MCF 10A (cell line): ENCODE results near the gene KREMEN2. TPM values are rescaled to one million over a fixed set of nuclear protein-coding genes. Genes with fewer than 3 reads are reported as not detected.

Source experiments
- BruUV-seq: library from RNA; stranded (reverse); fragments of 400-500 nt; replicated peaks from 2 replicates; lab custom pipeline; 2021; lab: Mats Ljungman, UMichigan
- CTCF ChIA-PET: fragments of 300-600 bp; sonication (Branson Sonifier 250); formaldehyde crosslinking; extraction: SDS; loops from one replicate; lab custom pipeline; 2021; ENCODE audit warnings: antibody characterized with exemption, inconsistent platforms; lab: Yijun Ruan, JAX
- POLR2A ChIA-PET: fragments of 300-600, 350-650 bp; sonication (Branson Sonifier 250); formaldehyde crosslinking; extraction: SDS; loops from one replicate; lab custom pipeline; 2020; ENCODE audit warnings: antibody characterized with exemption, inconsistent platforms; lab: Yijun Ruan, JAX
- DNase-seq: peaks from one replicate; pipeline ENCODE4 v3.0.0-alpha.2; 2018; ENCODE audit not compliant: unreplicated experiment
- H3K27ac Mint-ChIP-seq: one replicate; pipeline ENCODE4 v1.8.0; 2022; ENCODE audit warnings: mild to moderate bottlenecking, low read depth, mixed read lengths; ENCODE audit not compliant: unreplicated experiment
- H3K27me3 Mint-ChIP-seq: one replicate; pipeline ENCODE4 v1.8.0; 2022; ENCODE audit warnings: mixed read lengths; ENCODE audit not compliant: insufficient read depth, unreplicated experiment
- H3K36me3 Mint-ChIP-seq: one replicate; pipeline ENCODE4 v1.8.0; 2022; ENCODE audit warnings: mild to moderate bottlenecking, moderate library complexity, mixed read lengths; ENCODE audit not compliant: insufficient read depth, unreplicated experiment
- H3K4me1 Mint-ChIP-seq: one replicate; pipeline ENCODE4 v1.8.0; 2022; ENCODE audit warnings: mixed read lengths; ENCODE audit not compliant: insufficient read depth, unreplicated experiment
- H3K4me3 Mint-ChIP-seq: one replicate; pipeline ENCODE4 v1.8.0; 2022; ENCODE audit warnings: mild to moderate bottlenecking, moderate library complexity, mixed read lengths; ENCODE audit not compliant: unreplicated experiment
- H3K9me3 Mint-ChIP-seq: one replicate; pipeline ENCODE4 v1.8.0; 2022; ENCODE audit warnings: mixed read lengths; ENCODE audit not compliant: unreplicated experiment
- CTCF ChIP-seq: fragments of 200-600 bp; IDR thresholded peaks from one replicate; pipeline ENCODE4 v1.8.0; 2022; ENCODE audit warnings: antibody characterized with exemption, mild to moderate bottlenecking; ENCODE audit not compliant: unreplicated experiment
- intact Hi-C: fragments of 100-400 bp; cut with micrococcal nuclease; formaldehyde crosslinking; loops from 2 replicates; pipeline ENCODE4 v1.14.1; 2022
- total RNA-seq: library from RNA; stranded (reverse); gene quantifications from 2 replicates; pipeline ENCODE4 v1.2.3, GENCODE V29; 2022

Gene KREMEN2
- total RNA-seq, 1 experiment from 2014 or later, result 0.42 TPM

DNA sequence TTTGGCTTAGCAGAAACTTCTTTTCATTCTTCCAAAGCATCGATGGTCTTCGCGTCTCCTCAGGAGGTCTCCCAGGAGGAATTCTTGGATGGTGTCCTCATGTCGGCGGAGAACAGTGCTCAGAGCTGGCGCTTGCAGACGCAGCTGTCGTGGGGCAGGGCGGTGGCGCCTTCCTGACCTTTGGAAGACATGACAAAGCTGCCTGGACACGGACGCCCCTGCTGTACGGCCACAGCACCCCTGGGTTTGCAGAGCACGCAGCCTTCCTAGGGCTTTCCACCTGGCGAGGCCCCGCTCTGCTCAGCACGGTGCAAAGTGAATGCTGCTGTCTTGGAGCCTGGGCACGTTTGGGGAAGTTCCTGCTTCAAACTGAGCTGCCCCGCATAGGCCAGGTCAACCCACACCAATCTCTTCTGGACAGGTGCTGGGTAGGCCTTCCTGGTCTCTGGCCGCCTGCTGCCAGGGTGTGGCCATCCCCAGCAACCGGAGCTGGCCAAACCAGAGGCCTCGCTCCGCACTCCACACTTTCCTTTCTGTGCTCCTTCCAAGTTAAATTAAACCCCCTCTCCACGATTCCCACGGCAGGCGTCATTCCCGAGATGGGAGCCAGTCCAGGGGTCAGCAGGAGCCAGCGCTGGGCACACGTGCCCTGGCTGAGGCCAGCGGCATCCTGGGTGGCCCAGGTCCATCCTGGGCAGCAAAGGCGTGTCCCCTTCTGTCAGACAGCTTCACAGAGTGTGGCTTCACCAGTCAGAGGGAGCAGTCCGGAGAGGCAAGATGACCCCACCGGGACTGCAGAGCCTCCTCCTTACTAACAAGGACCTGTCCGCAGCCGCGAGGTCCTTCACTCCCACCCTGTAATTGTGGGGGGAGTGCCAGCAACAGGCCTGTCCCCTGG is 15.0 kb upstream of the KREMEN2 start:
- no peak for TF ChIP-seq CTCF
- Mint-ChIP-seq H3K4me3 (no peak overlapping the region), H3K4me1 (peaks cover 4% of the 10 kb centered on the region), H3K27me3 (no peaks in the 10 kb centered on the region), H3K36me3 (peaks cover 17% of the 10 kb centered on the region), H3K27ac (no peak overlapping the region), H3K9me3 (no peaks in the 10 kb centered on the region)
- DNase-seq, result no peak
- intact Hi-C loops, result no loop called here
- TSS peak; percentile 68 for BruUV-seq
- ChIA-PET POLR2A (no interaction called here), CTCF (interaction anchor here (0.6 to 1.4 kb wide), 2 partner anchors 9 to 13 kb away, joined by 3 to 4 read pairs; no protein-coding TSS in a partner anchor)

DNA sequence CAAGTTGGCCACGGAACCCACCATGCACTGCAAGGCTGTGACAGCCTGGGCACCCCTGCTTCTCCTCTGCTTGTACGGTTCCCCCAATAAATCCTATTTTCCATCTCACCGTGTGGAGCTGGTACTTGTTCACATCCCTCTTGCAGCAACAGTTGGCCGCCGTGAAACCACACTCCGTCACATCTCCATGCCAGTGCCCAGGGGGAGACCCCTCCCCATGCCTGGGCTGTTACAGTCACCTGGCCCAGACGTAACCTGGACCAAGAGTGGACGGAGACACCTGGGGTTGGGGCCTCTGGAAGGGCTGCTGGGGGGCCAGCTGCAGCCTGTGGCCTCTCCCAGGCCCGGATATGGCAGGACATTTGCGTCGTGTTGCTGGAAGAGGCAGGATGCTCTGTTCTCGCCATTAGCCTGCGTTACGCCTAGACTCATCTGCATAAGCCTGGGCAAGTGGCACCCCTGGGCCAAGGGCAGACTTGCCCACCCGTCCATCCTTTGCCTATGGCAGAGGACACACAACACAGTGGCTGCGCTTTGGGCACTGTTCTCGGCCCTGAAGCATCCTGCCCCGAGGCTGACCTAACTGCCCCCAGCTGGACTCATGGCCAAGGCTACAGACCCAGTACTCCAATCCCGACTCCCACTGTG is 14.2 kb upstream of the KREMEN2 start:
- no peaks in the 10 kb centered on the region for H3K9me3 Mint-ChIP-seq
- H3K36me3 Mint-ChIP-seq, result peaks cover 9% of the 10 kb centered on the region
- H3K4me3 Mint-ChIP-seq, result no peak overlapping the region
- intact Hi-C loops, result no loop called here
- H3K27me3 Mint-ChIP-seq, result no peaks in the 10 kb centered on the region
- ChIA-PET CTCF (interaction anchor here (3.9 kb wide), 1 partner anchor 12 kb away, joined by 27 read pairs; no protein-coding TSS in a partner anchor), POLR2A (no interaction called here)
- H3K4me1 Mint-ChIP-seq, result peaks cover 4% of the 10 kb centered on the region
- TF ChIP-seq CTCF, result no peak
- H3K27ac Mint-ChIP-seq, result no peak overlapping the region
- DNase-seq, result no peak
- BruUV-seq, result no TSS peak

DNA sequence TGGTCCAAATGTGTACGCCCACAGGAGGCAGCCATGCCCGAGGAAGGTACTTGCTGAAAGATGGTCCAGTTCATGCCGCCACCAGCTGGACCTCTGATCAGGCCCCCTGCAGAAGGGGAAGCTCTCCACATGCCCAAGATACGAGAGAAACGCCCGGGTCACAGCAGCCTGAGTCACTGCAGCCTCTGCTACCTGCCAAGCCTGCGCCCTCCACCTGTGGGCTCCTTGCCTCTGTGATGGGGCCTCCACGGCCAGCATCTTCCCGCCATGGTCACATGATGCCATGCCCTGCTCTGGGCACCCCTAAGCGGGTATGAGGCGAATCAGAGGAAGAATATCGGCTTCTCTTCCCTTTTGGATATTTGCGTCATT is 13.7 kb upstream of the KREMEN2 start:
- Mint-ChIP-seq H3K36me3 (peaks cover 9% of the 10 kb centered on the region), H3K4me3 (no peak overlapping the region), H3K4me1 (peaks cover 4% of the 10 kb centered on the region), H3K27ac (no peak overlapping the region), H3K27me3 (no peaks in the 10 kb centered on the region), H3K9me3 (no peaks in the 10 kb centered on the region)
- BruUV-seq, result no TSS peak
- intact Hi-C loops, result no loop called here
- CTCF ChIA-PET, result interaction anchor here (0.7 to 3.9 kb wide), 2 partner anchors 12 to 19 kb away, joined by 3 to 27 read pairs; no protein-coding TSS in a partner anchor
- no peak for DNase-seq
- POLR2A ChIA-PET, result interaction anchor here (0.8 to 1.0 kb wide), 2 partner anchors 9 to 23 kb away, joined by 3 read pairs; no protein-coding TSS in a partner anchor
- no peak for TF ChIP-seq CTCF

- no peak for TF ChIP-seq CTCF
- no TSS peak for BruUV-seq
- POLR2A ChIA-PET, result interaction anchor here (0.6 to 1.0 kb wide), 3 partner anchors 9 to 482 kb away, joined by 3 read pairs; no protein-coding TSS in a partner anchor
- H3K9me3 Mint-ChIP-seq, result no peaks in the 10 kb centered on the region
- intact Hi-C loops, result no loop called here
- H3K27me3 Mint-ChIP-seq, result no peaks in the 10 kb centered on the region
- no peak overlapping the region for H3K4me3 Mint-ChIP-seq
- CTCF ChIA-PET, result interaction anchor here (0.7 to 3.9 kb wide), 3 partner anchors 11 to 20 kb away, joined by 3 to 27 read pairs (median 4); no protein-coding TSS in a partner anchor
- H3K36me3 Mint-ChIP-seq, result peaks cover 9% of the 10 kb centered on the region
- H3K27ac Mint-ChIP-seq, result no peak overlapping the region
- DNase-seq, result no peak
- peaks cover 4% of the 10 kb centered on the region for H3K4me1 Mint-ChIP-seq
Measured at GRCh38 chr16:2950773-2951172, 13.3 kb upstream of the KREMEN2 start.
